NT2/D1 (cell line): Measurements from ENCODE around the gene NR2C2.

Source experiments
- DNase-seq: peaks from one replicate; pipeline ENCODE4 v3.0.0-alpha.2; 2011; ENCODE audit warnings: low read depth, low spot score
- H3K27me3 ChIP-seq: 2 replicates; pipeline ENCODE4 v1.6.0; 2011; ENCODE audit warnings: mild to moderate bottlenecking; ENCODE audit not compliant: insufficient read length, insufficient read depth
- H3K36me3 ChIP-seq: 2 replicates; pipeline ENCODE4 v1.6.1; 2011; ENCODE audit warnings: mild to moderate bottlenecking, low read length, mixed read lengths; ENCODE audit not compliant: insufficient read depth, insufficient read length
- H3K4me1 ChIP-seq: 2 replicates; pipeline ENCODE4 v1.5.1; 2011; ENCODE audit not compliant: insufficient read depth, insufficient read length
- H3K4me3 ChIP-seq: 2 replicates; pipeline ENCODE4 v1.5.1; 2011; ENCODE audit warnings: low read depth; ENCODE audit not compliant: insufficient read length
- H3K9ac ChIP-seq: 2 replicates; pipeline ENCODE4 v1.6.0; 2011; ENCODE audit warnings: low read depth; ENCODE audit not compliant: insufficient read length
- H3K9me3 ChIP-seq: 2 replicates; pipeline ENCODE4 v1.5.1; 2011; ENCODE audit warnings: mild to moderate bottlenecking, low read length; ENCODE audit not compliant: insufficient read depth
- SUZ12 ChIP-seq: IDR thresholded peaks from 2 replicates; pipeline ENCODE4 v1.6.1; 2011; ENCODE audit not compliant: insufficient read length, insufficient read depth; ENCODE audit errors: extremely low read depth
- YY1 ChIP-seq: IDR thresholded peaks from 2 replicates; pipeline ENCODE4 v1.6.1; 2011; ENCODE audit not compliant: insufficient read length, insufficient read depth
- ZNF274 ChIP-seq: IDR thresholded peaks from 2 replicates; pipeline ENCODE4 v1.6.1; 2011; ENCODE audit warnings: mild to moderate bottlenecking, low read depth, low read length

The NR2C2 gene

DNA sequence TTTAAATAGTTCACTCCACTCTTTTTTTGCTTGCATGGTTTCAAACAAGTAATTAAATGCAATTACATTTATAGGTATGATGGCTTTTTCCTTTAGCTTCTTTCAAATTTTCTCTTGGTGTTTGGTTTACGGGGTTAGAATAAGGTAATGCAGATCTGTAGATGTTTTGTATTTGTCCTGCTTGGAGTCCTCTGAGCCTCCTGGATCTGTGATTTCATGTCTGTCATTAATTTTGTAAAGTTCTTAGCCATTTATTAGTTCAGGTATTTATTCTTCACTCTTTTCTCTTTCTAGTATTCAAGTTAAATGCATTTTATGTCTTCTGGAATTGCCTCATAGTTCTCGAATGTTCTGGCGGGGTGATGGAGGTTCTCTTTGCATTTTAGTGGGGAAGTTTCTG is 119.1 kb downstream of the NR2C2 start:
- Histone ChIP-seq H3K9me3 (peaks cover 8% of the 10 kb centered on the region; the same call in 1 of the 2 replicates), H3K4me3 (no peak overlapping the region), H3K36me3 (peaks cover 21% of the 10 kb centered on the region), H3K27me3 (peaks cover 7% of the 10 kb centered on the region), H3K4me1 (peaks cover 5% of the 10 kb centered on the region), H3K9ac (no peak overlapping the region)
- no peak for DNase-seq
- TF ChIP-seq ZNF274 = no peak
- TF ChIP-seq SUZ12 = no peak
- TF ChIP-seq YY1 = no peak

- TF ChIP-seq ZNF274 (no peak), YY1 (no peak), SUZ12 (no peak)
- Histone ChIP-seq H3K4me3 (no peak overlapping the region), H3K4me1 (no peaks in the 10 kb centered on the region), H3K9ac (no peak overlapping the region), H3K36me3 (peaks cover 32% of the 10 kb centered on the region), H3K9me3 (no peaks in the 10 kb centered on the region), H3K27me3 (peaks cover 7% of the 10 kb centered on the region)
- no peak for DNase-seq
These were observed 122.1 kb downstream of the NR2C2 start for GRCh38 chr3:15069441-15069840.

- TF ChIP-seq ZNF274 = no peak
- TF ChIP-seq YY1 = no peak
- TF ChIP-seq SUZ12 = no peak
- peaks cover 53% of the 10 kb centered on the region for H3K36me3 ChIP-seq
These were observed 124.3 kb downstream of the NR2C2 start for GRCh38 chr3:15071699-15072098.

GRCh38 chr3:15074500-15074899 is 127.1 kb downstream of the NR2C2 start:
- no peak for DNase-seq
- Histone ChIP-seq H3K4me1 (no peaks in the 10 kb centered on the region), H3K27me3 (no peaks in the 10 kb centered on the region), H3K9ac (no peak overlapping the region), H3K4me3 (no peak overlapping the region), H3K36me3 (peaks cover 78% of the 10 kb centered on the region), H3K9me3 (no peaks in the 10 kb centered on the region)
- TF ChIP-seq YY1 (no peak), SUZ12 (no peak), ZNF274 (no peak)

More at GRCh38 chr3:15071699-15072098, 124.3 kb downstream of the NR2C2 start:
- no peak for DNase-seq
- Histone ChIP-seq H3K4me3 (no peak overlapping the region), H3K9me3 (no peaks in the 10 kb centered on the region), H3K9ac (no peak overlapping the region), H3K27me3 (no peaks in the 10 kb centered on the region), H3K4me1 (no peaks in the 10 kb centered on the region)

DNA sequence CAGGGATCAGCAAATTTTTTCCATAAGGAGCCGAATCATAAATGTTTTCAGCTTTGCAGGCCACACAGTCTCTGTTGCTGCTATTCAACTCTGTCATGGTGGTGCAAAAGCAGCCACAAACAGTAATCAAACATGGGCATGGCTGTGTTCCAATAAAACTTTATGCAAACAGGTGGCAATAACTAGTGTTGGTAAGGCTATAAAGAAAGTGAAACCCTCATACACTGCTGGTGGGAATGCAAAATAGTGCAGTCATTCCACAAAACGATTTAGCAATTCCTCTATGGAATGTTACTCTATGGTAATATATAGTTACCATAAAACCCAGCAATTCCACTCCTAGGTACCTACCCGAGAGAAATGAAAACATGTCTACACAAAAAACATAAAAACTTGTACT is 131.7 kb downstream of the NR2C2 start:
- Histone ChIP-seq H3K27me3 (no peaks in the 10 kb centered on the region), H3K9me3 (no peaks in the 10 kb centered on the region), H3K9ac (no peak overlapping the region), H3K4me3 (no peak overlapping the region), H3K36me3 (peaks cover 92% of the 10 kb centered on the region), H3K4me1 (no peaks in the 10 kb centered on the region)
- DNase-seq = no peak
- TF ChIP-seq SUZ12 (no peak), ZNF274 (no peak), YY1 (no peak)

DNA sequence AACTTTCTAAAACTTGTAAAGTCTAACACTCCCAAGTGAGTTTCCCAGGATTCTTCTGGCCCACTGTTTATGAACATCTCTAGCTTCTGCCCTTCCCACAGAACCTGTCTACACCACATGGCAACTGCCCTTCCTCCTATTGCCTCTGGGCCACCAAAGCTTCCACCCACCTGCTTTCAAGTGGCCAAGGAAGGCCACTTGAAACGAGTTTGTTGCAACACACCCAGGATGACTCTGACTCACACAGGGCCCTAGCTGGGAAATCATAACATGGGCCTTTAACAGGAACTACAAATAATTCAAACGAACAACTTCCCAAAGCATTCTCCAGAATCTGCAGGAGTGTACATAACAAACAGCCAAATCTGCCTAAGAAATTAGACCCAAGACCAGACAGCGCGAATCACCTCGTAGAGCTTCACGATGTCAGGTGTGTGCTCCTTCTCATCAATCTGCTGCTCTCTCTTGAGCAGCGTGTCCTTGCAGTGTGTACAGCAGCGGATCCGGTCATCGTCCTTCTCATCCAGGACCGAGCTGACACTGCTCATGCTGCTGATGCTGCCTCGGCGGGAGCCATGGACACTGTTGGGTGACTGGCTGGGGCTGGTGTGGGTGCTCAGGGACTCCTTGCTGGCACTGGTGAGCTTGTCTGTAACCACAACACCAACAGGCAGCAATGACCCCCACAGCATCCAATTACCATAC is 134.7 kb downstream of the NR2C2 start:
- Histone ChIP-seq H3K36me3 (peaks cover 93% of the 10 kb centered on the region), H3K4me1 (no peaks in the 10 kb centered on the region), H3K9ac (no peak overlapping the region), H3K9me3 (no peaks in the 10 kb centered on the region), H3K4me3 (no peak overlapping the region), H3K27me3 (no peaks in the 10 kb centered on the region)
- TF ChIP-seq SUZ12 (no peak), YY1 (no peak), ZNF274 (no peak)
- no peak for DNase-seq

GRCh38 chr3:15083252-15083651 is 135.9 kb downstream of the NR2C2 start:
- Histone ChIP-seq H3K4me1 (no peaks in the 10 kb centered on the region), H3K36me3 (peaks cover 84% of the 10 kb centered on the region), H3K9me3 (no peaks in the 10 kb centered on the region), H3K9ac (no peak overlapping the region), H3K4me3 (no peak overlapping the region), H3K27me3 (no peaks in the 10 kb centered on the region)
- DNase-seq = no peak
- TF ChIP-seq SUZ12 = no peak
- no peak for TF ChIP-seq YY1
- no peak for TF ChIP-seq ZNF274
